Measurements from ENCODE around the gene PSMA1. TPM values are rescaled to one million over a fixed set of nuclear protein-coding genes. Genes with fewer than 3 reads are reported as not detected.

The PSMA1 gene
- polyA plus RNA-seq, 1 donor from 2014 or later, result 322 TPM

GRCh38 chr11:14458377-14458776, 61.8 kb downstream of the PSMA1 start:
- no peak overlapping the region for H3K9ac ChIP-seq (ENCODE audit: low read length)
- H4K20me1 ChIP-seq (ENCODE audit: insufficient read depth), result no peaks in the 10 kb centered on the region
- no peak for TF ChIP-seq SMC3 (conservative IDR thresholded peaks at IDR 0.05; ENCODE audit: poor library complexity)
- no peak for TF ChIP-seq RAD21 (conservative IDR thresholded peaks at IDR 0.05)
- no peak for TF ChIP-seq EZH2 (IDR thresholded peaks at IDR 0.05; ENCODE audit: borderline replicate concordance, insufficient read depth, low read length, poor library complexity, severe bottlenecking)
- no peak for TF ChIP-seq EP300 (conservative IDR thresholded peaks at IDR 0.05; ENCODE audit: poor library complexity, severe bottlenecking)
- TF ChIP-seq CTCF (IDR thresholded peaks at IDR 0.05; ENCODE audit: poor library complexity, severe bottlenecking), result no peak
- no peak for TF ChIP-seq MXI1 (conservative IDR thresholded peaks at IDR 0.05; ENCODE audit: poor library complexity, severe bottlenecking)
- TF ChIP-seq TAF1 (IDR thresholded peaks at IDR 0.05; ENCODE audit: low read depth), result no peak
- no peak for TF ChIP-seq POLR2AphosphoS5 (IDR thresholded peaks at IDR 0.05)
- TF ChIP-seq REST (IDR thresholded peaks at IDR 0.05; ENCODE audit: borderline replicate concordance), result no peak
- H3F3A ChIP-seq (ENCODE audit: insufficient read depth, low read length, poor library complexity, severe bottlenecking), result peaks cover 3% of the 10 kb centered on the region
- no peak overlapping the region for H2AFZ ChIP-seq (ENCODE audit: low read depth, low read length)
- no peak overlapping the region for H3K4me3 ChIP-seq (ENCODE audit: low read length)
- H3K79me2 ChIP-seq (replicated peaks; ENCODE audit: insufficient read depth, low read length), result no peaks in the 10 kb centered on the region
- H3K9me3 ChIP-seq (ENCODE audit: low read length), result no peaks in the 10 kb centered on the region
- H3K36me3 ChIP-seq (ENCODE audit: insufficient read depth, low read length), result peaks cover 3% of the 10 kb centered on the region
- H3K27me3 ChIP-seq (ENCODE audit: insufficient read depth, low read depth, low read length), result no peaks in the 10 kb centered on the region
- H3K4me2 ChIP-seq (ENCODE audit: low read length), result no peak overlapping the region
- H3K27ac ChIP-seq (ENCODE audit: low read length), result no peak overlapping the region
- no peaks in the 10 kb centered on the region for H3K9me2 ChIP-seq (ENCODE audit: insufficient read depth, low read length)

- Histone ChIP-seq H3K9ac (ENCODE audit: low read length) (no peak overlapping the region), H3K27ac (ENCODE audit: low read length) (no peak overlapping the region), H3K9me2 (ENCODE audit: insufficient read depth, low read length) (no peaks in the 10 kb centered on the region), H3K9me3 (ENCODE audit: low read length) (no peaks in the 10 kb centered on the region), H4K20me1 (ENCODE audit: insufficient read depth) (no peaks in the 10 kb centered on the region), H3K4me3 (ENCODE audit: low read length) (no peak overlapping the region), H3K4me2 (ENCODE audit: low read length) (no peak overlapping the region), H3F3A (ENCODE audit: insufficient read depth, low read length, poor library complexity, severe bottlenecking) (peaks cover 3% of the 10 kb centered on the region), H2AFZ (ENCODE audit: low read depth, low read length) (no peak overlapping the region), H3K27me3 (ENCODE audit: insufficient read depth, low read depth, low read length) (no peaks in the 10 kb centered on the region), H3K36me3 (ENCODE audit: insufficient read depth, low read length) (peaks cover 3% of the 10 kb centered on the region), H3K79me2 (replicated peaks; ENCODE audit: insufficient read depth, low read length) (no peaks in the 10 kb centered on the region)
- no peak for TF ChIP-seq CTCF (IDR thresholded peaks at IDR 0.05; ENCODE audit: poor library complexity, severe bottlenecking)
These were observed 64.3 kb downstream of the PSMA1 start for GRCh38 chr11:14455648-14456430.

Small RNAs within 50 kb of the gene (small RNA-seq; reads per million reads assigned to genes)
- 0 reads per million in 3 experiments for gene RNU7-49P

Other genes starting within 250 kb of the PSMA1 start
- 47.3 and 49.4 TPM in 2 replicates for gene RRAS2, start 161.2 kb downstream of the PSMA1 start, polyA plus RNA-seq
- 140 and 157 TPM in 2 replicates for gene COPB1, start 20.6 kb downstream of the PSMA1 start, polyA plus RNA-seq
- gene PDE3B, start 123.4 kb upstream of the PSMA1 start, polyA plus RNA-seq, result 13.1 and 13.8 TPM in 2 replicates

Data from neural cell (in vitro differentiated cells).